Measurements from ENCODE around the gene SPSB2.

The SPSB2 gene

GRCh38 chr12:6831450-6831995 is 41.6 kb downstream of the SPSB2 start:
- TF ChIP-seq EZH2phosphoT487 (IDR thresholded peaks at IDR 0.05; ENCODE audit: borderline replicate concordance, low read length) (no peak), CTCF (IDR thresholded peaks at IDR 0.05; ENCODE audit: low read depth, low read length, poor library complexity, severe bottlenecking) (no peak)
- no peaks in the 10 kb centered on the region for H3K9me3 ChIP-seq (ENCODE audit: control insufficient read depth, insufficient read depth, low read length)
- H3F3A ChIP-seq (ENCODE audit: control insufficient read depth, insufficient read depth), result no peaks in the 10 kb centered on the region
- H3K79me2 ChIP-seq (ENCODE audit: control insufficient read depth, low read length), result no peaks in the 10 kb centered on the region
- peaks cover 64% of the 10 kb centered on the region for H3K27me3 ChIP-seq (ENCODE audit: control insufficient read depth, low read length)
- no peak overlapping the region for H3K27ac ChIP-seq (ENCODE audit: low read depth, low read length)
- no peaks in the 10 kb centered on the region for H4K20me1 ChIP-seq (ENCODE audit: control insufficient read depth, insufficient read depth, low read depth, low read length)
- H3K4me2 ChIP-seq (ENCODE audit: low read length), result no peak overlapping the region
- peaks cover 27% of the 10 kb centered on the region for H3K4me1 ChIP-seq (ENCODE audit: control insufficient read depth, low read length)
- no peak overlapping the region for H3K4me3 ChIP-seq (ENCODE audit: low read length)
- H3K36me3 ChIP-seq (ENCODE audit: control insufficient read depth, low read length), result no peaks in the 10 kb centered on the region
- H3K9me2 ChIP-seq (replicated peaks; ENCODE audit: control insufficient read depth, low read length), result no peaks in the 10 kb centered on the region

- Histone ChIP-seq H3K4me1 (ENCODE audit: control insufficient read depth, low read length) (peaks cover 26% of the 10 kb centered on the region), H3K9me3 (ENCODE audit: control insufficient read depth, insufficient read depth, low read length) (no peaks in the 10 kb centered on the region), H3F3A (ENCODE audit: control insufficient read depth, insufficient read depth) (no peaks in the 10 kb centered on the region), H3K27ac (ENCODE audit: low read depth, low read length) (no peak overlapping the region), H3K36me3 (ENCODE audit: control insufficient read depth, low read length) (no peaks in the 10 kb centered on the region), H4K20me1 (ENCODE audit: control insufficient read depth, insufficient read depth, low read depth, low read length) (no peaks in the 10 kb centered on the region), H3K9me2 (replicated peaks; ENCODE audit: control insufficient read depth, low read length) (no peaks in the 10 kb centered on the region), H3K79me2 (ENCODE audit: control insufficient read depth, low read length) (no peaks in the 10 kb centered on the region), H3K27me3 (ENCODE audit: control insufficient read depth, low read length) (peaks cover 69% of the 10 kb centered on the region), H3K4me2 (ENCODE audit: low read length) (no peak overlapping the region), H3K4me3 (ENCODE audit: low read length) (no peak overlapping the region)
- TF ChIP-seq EZH2phosphoT487 (IDR thresholded peaks at IDR 0.05; ENCODE audit: borderline replicate concordance, low read length) (no peak), CTCF (IDR thresholded peaks at IDR 0.05; ENCODE audit: low read depth, low read length, poor library complexity, severe bottlenecking) (no peak)
Measured at GRCh38 chr12:6830999-6831398, 42.1 kb downstream of the SPSB2 start.

- Histone ChIP-seq H3K9me3 (ENCODE audit: control insufficient read depth, insufficient read depth, low read length) (no peaks in the 10 kb centered on the region), H3F3A (ENCODE audit: control insufficient read depth, insufficient read depth) (no peaks in the 10 kb centered on the region), H3K79me2 (ENCODE audit: control insufficient read depth, low read length) (no peaks in the 10 kb centered on the region), H4K20me1 (ENCODE audit: control insufficient read depth, insufficient read depth, low read depth, low read length) (no peaks in the 10 kb centered on the region), H3K4me2 (ENCODE audit: low read length) (no peak overlapping the region), H3K4me1 (ENCODE audit: control insufficient read depth, low read length) (peaks cover 21% of the 10 kb centered on the region), H3K36me3 (ENCODE audit: control insufficient read depth, low read length) (no peaks in the 10 kb centered on the region), H3K9me2 (replicated peaks; ENCODE audit: control insufficient read depth, low read length) (no peaks in the 10 kb centered on the region), H3K4me3 (ENCODE audit: low read length) (no peak overlapping the region), H3K27ac (ENCODE audit: low read depth, low read length) (no peak overlapping the region), H3K27me3 (ENCODE audit: control insufficient read depth, low read length) (peaks cover 75% of the 10 kb centered on the region)
- TF ChIP-seq EZH2phosphoT487 (IDR thresholded peaks at IDR 0.05; ENCODE audit: borderline replicate concordance, low read length) (no peak), CTCF (IDR thresholded peaks at IDR 0.05; ENCODE audit: low read depth, low read length, poor library complexity, severe bottlenecking) (no peak)
Measured at GRCh38 chr12:6830286-6830890, 42.7 kb downstream of the SPSB2 start.
